H1 (cell line): ENCODE results near the gene BEST3. TPM values are rescaled to one million over a fixed set of nuclear protein-coding genes. Genes with fewer than 3 reads are reported as not detected.

Experiments
- CTCF ChIA-PET: fragments of 300-600 bp; sonication (Branson Sonifier 250); formaldehyde crosslinking; loops from one replicate; lab custom pipeline; 2021; ENCODE audit not compliant: partially characterized antibody; lab: Charles Lee
- POLR2A ChIA-PET: fragments of 300-600 bp; sonication (Branson Sonifier 250); formaldehyde crosslinking; loops from one replicate; lab custom pipeline; 2021; ENCODE audit warnings: inconsistent platforms; ENCODE audit not compliant: partially characterized antibody; lab: Charles Lee
- DNase-seq, 2 experiments: peaks; one replicate each; pipeline versions ENCODE4 v3.0.0 to v3.0.0-alpha.2; 2010 to 2022; ENCODE audit warnings: low spot score in 2 of 2, low read depth in 1 of 2, mixed read lengths in 1 of 2
- FAIRE-seq: peaks from 2 replicates; lab custom pipeline; 2011; peaks lifted over from hg19 to GRCh38; lab: Jason Lieb, UNC
- H2AFZ ChIP-seq: 2 replicates; pipeline ENCODE4 v1.8.1; 2012; ENCODE audit warnings: low read length, inconsistent platforms
- H2AK5ac ChIP-seq: 2 replicates; pipeline ENCODE4 v1.6.1; 2013; ENCODE audit warnings: low read depth, low read length
- H2BK120ac ChIP-seq: replicated peaks from 2 replicates; pipeline ENCODE3; 2013; ENCODE audit warnings: low read depth, low read length, inconsistent platforms
- H2BK12ac ChIP-seq: 2 replicates; pipeline ENCODE4 v1.6.1; 2013; ENCODE audit warnings: low read depth, low read length
- H2BK15ac ChIP-seq: 2 replicates; pipeline ENCODE4 v1.6.1; 2013; ENCODE audit warnings: low read length
- H2BK20ac ChIP-seq: 2 replicates; pipeline ENCODE4 v1.6.1; 2013; ENCODE audit warnings: low read length
- H2BK5ac ChIP-seq: 2 replicates; pipeline ENCODE4 v1.6.1; 2013; ENCODE audit warnings: low read depth, low read length
- H3K14ac ChIP-seq: 2 replicates; pipeline ENCODE4 v1.6.1; 2013; ENCODE audit warnings: inconsistent platforms; ENCODE audit not compliant: insufficient read length
- H3K18ac ChIP-seq: 2 replicates; pipeline ENCODE4 v1.6.1; 2013; ENCODE audit warnings: low read length; ENCODE audit errors: extremely low read depth
- H3K23ac ChIP-seq: 2 replicates; pipeline ENCODE4 v1.6.1; 2013; ENCODE audit warnings: inconsistent platforms; ENCODE audit not compliant: insufficient read length
- H3K23me2 ChIP-seq: 2 replicates; pipeline ENCODE4 v1.6.1; 2013; ENCODE audit warnings: low read depth, low read length
- H3K27ac ChIP-seq: 2 replicates; pipeline ENCODE4 v1.6.1; 2011; ENCODE audit warnings: low read depth, low read length, inconsistent platforms
- H3K27me3 ChIP-seq, 4 experiments: replicated peaks in 1 of 4; 1 replicate in 1 of 4; 2 replicates in 3 of 4; pipeline versions ENCODE4 v1.6.1 to v1.8.1; 2011 to 2013; ENCODE audit warnings: low read length in 3 of 4, mild to moderate bottlenecking in 3 of 4, inconsistent platforms in 2 of 4, mixed read lengths in 2 of 4, moderate library complexity in 1 of 4; ENCODE audit not compliant: control insufficient read depth in 3 of 4, insufficient read depth in 3 of 4; ENCODE audit errors: extremely low read depth in 1 of 4
- H3K36me3 ChIP-seq, 4 experiments: 2 replicates each; pipeline versions ENCODE4 v1.6.1 to v1.8.1; 2011 to 2013; ENCODE audit warnings: mild to moderate bottlenecking in 4 of 4, low read length in 3 of 4, moderate library complexity in 2 of 4, control low read depth in 1 of 4, inconsistent platforms in 1 of 4; ENCODE audit not compliant: insufficient read depth in 4 of 4, control insufficient read depth in 2 of 4
- H3K4ac ChIP-seq: replicated peaks from 2 replicates; pipeline ENCODE3; 2013; ENCODE audit warnings: low read length, low read depth, mixed read lengths, inconsistent platforms; ENCODE audit not compliant: insufficient read length
- H3K4me1 ChIP-seq, 4 experiments: replicated peaks in 1 of 4; 1 replicate in 1 of 4; 2 replicates in 3 of 4; pipeline versions ENCODE4 v1.6.1 to v1.8.1; 2011 to 2013; ENCODE audit warnings: low read length in 3 of 4, inconsistent platforms in 2 of 4, mixed read lengths in 1 of 4; ENCODE audit not compliant: insufficient read depth in 4 of 4, control insufficient read depth in 3 of 4
- H3K4me2 ChIP-seq, 2 experiments: 2 replicates each; pipeline versions ENCODE4 v1.6.1 to v1.8.1; 2011 to 2013; ENCODE audit warnings: low read depth in 2 of 2, low read length in 2 of 2, control low read depth in 1 of 2, inconsistent platforms in 1 of 2, mild to moderate bottlenecking in 1 of 2; ENCODE audit not compliant: insufficient read depth in 1 of 2
- H3K4me3 ChIP-seq, 4 experiments: fragments of 200-600, 300-600 bp in 1 of 4; sonication (generic), shearing (Covaris generic), sonication (Bioruptor Twin) in 1 of 4; 2 replicates each; pipeline versions ENCODE4 v1.5.1 to v1.8.1; 2011 to 2016; ENCODE audit warnings: low read length in 4 of 4, low read depth in 3 of 4, control low read depth in 2 of 4, inconsistent platforms in 2 of 4, mild to moderate bottlenecking in 2 of 4, mixed read lengths in 1 of 4, moderate library complexity in 1 of 4; ENCODE audit not compliant: insufficient read depth in 2 of 4; ENCODE audit errors: extremely low read depth in 1 of 4
- H3K56ac ChIP-seq: replicated peaks from 2 replicates; pipeline ENCODE3; 2013; ENCODE audit warnings: low read depth, mild to moderate bottlenecking, mixed read lengths, low read length, inconsistent platforms; ENCODE audit not compliant: insufficient read length
- H3K79me1 ChIP-seq: 2 replicates; pipeline ENCODE4 v1.6.1; 2013; ENCODE audit warnings: low read depth, low read length, control low read depth
- H3K79me2 ChIP-seq, 2 experiments: 2 replicates each; pipeline versions ENCODE4 v1.6.1 to v1.8.1; 2012 to 2013; ENCODE audit warnings: low read length in 2 of 2, mild to moderate bottlenecking in 2 of 2, inconsistent platforms in 1 of 2; ENCODE audit not compliant: insufficient read depth in 2 of 2, control insufficient read depth in 1 of 2
- H3K9ac ChIP-seq, 4 experiments: replicated peaks in 1 of 4; 1 replicate in 1 of 4; 2 replicates in 3 of 4; pipeline versions ENCODE4 v1.6.1 to v1.8.1; 2011 to 2013; ENCODE audit warnings: low read depth in 3 of 4, low read length in 3 of 4, control low read depth in 2 of 4, mild to moderate bottlenecking in 2 of 4, moderate library complexity in 2 of 4, inconsistent platforms in 1 of 4; ENCODE audit errors: extremely low read depth in 1 of 4
- H3K9me3 ChIP-seq, 2 experiments: 2 replicates each; pipeline versions ENCODE4 v1.6.1 to v1.8.1; 2012 to 2013; ENCODE audit warnings: mild to moderate bottlenecking in 2 of 2, moderate library complexity in 2 of 2, control low read depth in 1 of 2, inconsistent platforms in 1 of 2, low read depth in 1 of 2, low read length in 1 of 2, mixed read lengths in 1 of 2; ENCODE audit not compliant: insufficient read depth in 2 of 2
- H4K20me1 ChIP-seq, 2 experiments: replicated peaks in 1 of 2; 2 replicates each; pipeline versions ENCODE3 to v1.8.1; 2011 to 2013; ENCODE audit warnings: inconsistent platforms in 2 of 2, low read length in 2 of 2, mild to moderate bottlenecking in 1 of 2; ENCODE audit not compliant: insufficient read depth in 2 of 2, control insufficient read depth in 1 of 2
- H4K5ac ChIP-seq: 2 replicates; pipeline ENCODE4 v1.6.1; 2013; ENCODE audit warnings: low read length, low read depth, mixed read lengths, inconsistent platforms; ENCODE audit not compliant: insufficient read length
- H4K8ac ChIP-seq: 2 replicates; pipeline ENCODE4 v1.8.0; 2013; ENCODE audit warnings: mild to moderate bottlenecking, moderate library complexity, low read length, inconsistent platforms; ENCODE audit not compliant: insufficient read depth; ENCODE audit errors: extremely low read depth
- H4K91ac ChIP-seq: replicated peaks from 2 replicates; pipeline ENCODE3; 2013; ENCODE audit warnings: low read length, mixed read lengths, inconsistent platforms; ENCODE audit not compliant: insufficient read length
- CBX8 ChIP-seq: fragments of 300-800, 300-1000 bp; sonication (generic); IDR thresholded peaks from 2 replicates; pipeline ENCODE4 v1.7.1; 2016; ENCODE audit warnings: low read depth, low read length, borderline replicate concordance
- PHF8 ChIP-seq: fragments of 200-600 bp; sonication (generic); conservative IDR thresholded peaks from 2 replicates; pipeline ENCODE4 v1.7.1; 2012; ENCODE audit warnings: low read depth, mild to moderate bottlenecking, inconsistent platforms, low read length, moderate library complexity
- RAD21 ChIP-seq, 2 experiments: IDR thresholded peaks in 1 of 2; conservative IDR thresholded peaks in 1 of 2; 2 replicates each; pipeline ENCODE4 v1.6.1; 2011; ENCODE audit warnings: low read depth in 2 of 2, low read length in 2 of 2, improper control_type of control experiment in 1 of 2, inconsistent platforms in 1 of 2, mild to moderate bottlenecking in 1 of 2, moderate library complexity in 1 of 2
- SIX5 ChIP-seq: IDR thresholded peaks from 2 replicates; pipeline ENCODE4 v1.6.1; 2011; ENCODE audit warnings: mild to moderate bottlenecking, low read depth, low read length
- SP4 ChIP-seq: IDR thresholded peaks from 2 replicates; pipeline ENCODE4 v1.6.1; 2012; ENCODE audit warnings: low read length, inconsistent platforms
- WGBS, 2 experiments: shearing (Covaris generic) in 1 of 2; methylation state at CpG; one replicate each; pipeline versions ENCODE4 v1.1.6 to v1.1.7; 2013 to 2015; ENCODE audit warnings: low lambda C conversion rate in 2 of 2, mixed read lengths in 2 of 2, inconsistent platforms in 1 of 2, low coverage in 1 of 2, missing lambda C conversion rate in 1 of 2; ENCODE audit not compliant: insufficient replicate concordance in 2 of 2, insufficient coverage in 1 of 2, insufficient read length in 1 of 2; ENCODE audit errors: extremely low coverage in 1 of 2, missing lambda C conversion rate in 1 of 2; 5-methylcytosine and 5-hydroxymethylcytosine counted together
- polyA plus RNA-seq, 7 experiments: library from polyadenylated mRNA; depleted of rRNA in 3 of 7; stranded (reverse) in 5 of 7; unstranded in 2 of 7; fragments of >200 nt in 5 of 7; fragments of 200-250 nt in 2 of 7; gene quantifications; 1 replicate in 5 of 7; 2 replicates in 1 of 7; 4 replicates in 1 of 7; pipeline versions ENCODE4 v1.2.1 to v1.2.3, GENCODE V29; 2011 to 2013; ENCODE audit warnings: missing spikeins in 2 of 7, mixed read lengths in 2 of 7
- total RNA-seq: library from RNA; stranded (reverse); fragmentation: NEBNext Ultra II Directional; extraction: Animal tissue kit (Norgen Biotek cat#: 25700); gene quantifications from 2 replicates; pipeline ENCODE4 v1.2.1, GENCODE V29; 2021
- TF ChIP-seq, protein P1 (sequence below), 3 experiments: IDR thresholded peaks; 1 replicate in 2 of 3; 2 replicates in 1 of 3; pipeline versions ENCODE4 v1.5.1 to v1.6.1; 2011; ENCODE audit warnings: low read length in 3 of 3, mild to moderate bottlenecking in 3 of 3, inconsistent platforms in 2 of 3, low read depth in 1 of 3, moderate library complexity in 1 of 3; ENCODE audit not compliant: insufficient read depth in 1 of 3; ENCODE audit errors: control extremely low read depth in 1 of 3

BEST3 gene
- total and polyA plus RNA-seq, 2 of the 8 experiments (the other 6 are each of a cell fraction or from before 2014, with no cell fraction given) = 0.17 TPM; not detected in 1

DNA sequence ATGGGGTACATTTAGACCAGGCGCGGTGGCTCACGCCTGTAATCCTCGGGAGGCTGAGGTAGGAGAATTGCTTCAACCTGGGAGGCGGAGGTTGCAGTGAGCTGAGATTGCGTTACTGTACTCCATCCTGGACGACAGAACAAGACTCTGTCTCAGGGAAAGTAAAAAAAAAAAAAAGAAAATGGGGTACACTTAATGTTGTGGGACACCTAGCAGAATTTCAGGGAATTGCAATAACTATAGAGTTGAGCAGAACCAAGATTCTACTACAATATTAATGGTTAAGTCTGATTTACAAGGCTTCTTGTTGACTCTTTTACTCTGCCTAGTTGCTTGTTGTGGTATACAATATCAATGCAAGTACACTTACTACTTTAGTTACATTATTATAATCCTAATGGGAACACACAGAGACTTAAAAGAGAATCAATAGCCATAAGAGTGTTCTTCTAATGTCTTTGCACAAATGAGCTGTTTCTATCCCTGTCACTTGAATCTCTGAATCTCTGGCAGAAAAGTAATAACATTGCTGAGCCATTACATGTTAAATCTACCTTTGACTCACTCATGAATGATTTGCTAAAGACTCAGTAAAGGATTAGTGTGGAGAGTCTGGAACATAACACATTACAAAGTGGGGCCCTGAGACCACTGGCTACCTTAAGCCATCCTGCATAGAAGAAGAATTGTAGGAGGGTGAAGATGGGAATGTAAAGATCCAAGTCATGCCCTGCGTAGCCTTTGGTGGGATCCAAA is 22.7 kb downstream of the BEST3 start:
- H4K20me1 ChIP-seq = no peaks in the 10 kb centered on the region
- H3K4me3 ChIP-seq = no peak overlapping the region
- no peaks in the 10 kb centered on the region for H3K79me1 ChIP-seq
- H3K4me1 ChIP-seq = no peaks in the 10 kb centered on the region
- no peaks in the 10 kb centered on the region for H3K79me2 ChIP-seq
- no peak overlapping the region for H2BK20ac ChIP-seq
- no peak overlapping the region for H2BK15ac ChIP-seq
- 0 out of 2 replicates have a peak overlapping the region, but pooled peaks have one; percentile 50 for H2AFZ ChIP-seq
- FAIRE-seq = no peak
- no peak overlapping the region for H3K4ac ChIP-seq
- H3K27ac ChIP-seq = no peak overlapping the region
- no peak overlapping the region for H2BK12ac ChIP-seq
- POLR2A ChIA-PET = no interaction called here
- no peak overlapping the region for H3K23ac ChIP-seq
- TF ChIP-seq PHF8 = no peak
- TF ChIP-seq, protein P1, sequence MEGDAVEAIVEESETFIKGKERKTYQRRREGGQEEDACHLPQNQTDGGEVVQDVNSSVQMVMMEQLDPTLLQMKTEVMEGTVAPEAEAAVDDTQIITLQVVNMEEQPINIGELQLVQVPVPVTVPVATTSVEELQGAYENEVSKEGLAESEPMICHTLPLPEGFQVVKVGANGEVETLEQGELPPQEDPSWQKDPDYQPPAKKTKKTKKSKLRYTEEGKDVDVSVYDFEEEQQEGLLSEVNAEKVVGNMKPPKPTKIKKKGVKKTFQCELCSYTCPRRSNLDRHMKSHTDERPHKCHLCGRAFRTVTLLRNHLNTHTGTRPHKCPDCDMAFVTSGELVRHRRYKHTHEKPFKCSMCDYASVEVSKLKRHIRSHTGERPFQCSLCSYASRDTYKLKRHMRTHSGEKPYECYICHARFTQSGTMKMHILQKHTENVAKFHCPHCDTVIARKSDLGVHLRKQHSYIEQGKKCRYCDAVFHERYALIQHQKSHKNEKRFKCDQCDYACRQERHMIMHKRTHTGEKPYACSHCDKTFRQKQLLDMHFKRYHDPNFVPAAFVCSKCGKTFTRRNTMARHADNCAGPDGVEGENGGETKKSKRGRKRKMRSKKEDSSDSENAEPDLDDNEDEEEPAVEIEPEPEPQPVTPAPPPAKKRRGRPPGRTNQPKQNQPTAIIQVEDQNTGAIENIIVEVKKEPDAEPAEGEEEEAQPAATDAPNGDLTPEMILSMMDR (IDR thresholded peaks at IDR 0.05; ENCODE audit: control extremely low read depth in 1 of 3, insufficient read depth in 1 of 3, low read depth in 1 of 3, low read length in 3 of 3) = peak in 1 of 3 experiments; percentile 15; a peak in 1 of 4 replicates
- no peak; a peak in 1 of 4 replicates for TF ChIP-seq RAD21 (IDR thresholded peaks at IDR 0.05 in 1 of 2, conservative IDR thresholded peaks at IDR 0.05 in 1 of 2; ENCODE audit: low read depth in 2 of 2, low read length in 2 of 2)
- TF ChIP-seq SIX5 = no peak
- TF ChIP-seq SP4 = no peak
- TF ChIP-seq CBX8 = no peak
- no peaks in the 10 kb centered on the region for H3K27me3 ChIP-seq
- DNase-seq = no peak
- H2BK120ac ChIP-seq = no peak overlapping the region
- H4K5ac ChIP-seq = no peak overlapping the region
- H3K4me2 ChIP-seq = no peak overlapping the region
- no peak overlapping the region for H2BK5ac ChIP-seq
- no peak overlapping the region for H3K14ac ChIP-seq
- H3K36me3 ChIP-seq = no peaks in the 10 kb centered on the region
- CTCF ChIA-PET = interaction anchor here (0.6 to 4.4 kb wide), 6 partner anchors 8 to 403 kb away, joined by 3 to 28 read pairs (median 4); partner anchors contain the start of gene LRRC10
- no peak overlapping the region for H3K18ac ChIP-seq
- H2AK5ac ChIP-seq = no peak overlapping the region
- no peak overlapping the region for H3K56ac ChIP-seq
- H3K9ac ChIP-seq = no peak overlapping the region
- no peak overlapping the region for H4K91ac ChIP-seq
- 88% methylated on average over 8 of the region's 8 CpGs; no CpG with 5 or more reads in 1 of the 2 experiments for WGBS, 2 experiments
- H3K9me3 ChIP-seq = no peaks in the 10 kb centered on the region
- no peaks in the 10 kb centered on the region for H3K23me2 ChIP-seq
- H4K8ac ChIP-seq = no peak overlapping the region
